Mammary epithelial cell (primary cell): Measurements from ENCODE around the gene KDELR1.

Experiments used
- CTCF ChIP-seq, 2 donors: IDR thresholded peaks in 1 of 2; conservative IDR thresholded peaks in 1 of 2; 2 replicates each; pipeline ENCODE4 v1.5.1; 2011 to 2012; ENCODE audit warnings: inconsistent platforms in 2 of 2, low read length in 2 of 2, mild to moderate bottlenecking in 2 of 2, control low read depth in 1 of 2, low read depth in 1 of 2; ENCODE audit not compliant: insufficient read depth in 1 of 2; ENCODE audit errors: extremely low read depth in 1 of 2
- EZH2 ChIP-seq: IDR thresholded peaks from 2 replicates; pipeline ENCODE4 v1.6.1; 2012; ENCODE audit warnings: low read length, inconsistent platforms, borderline replicate concordance

- TF ChIP-seq CTCF (conservative IDR thresholded peaks at IDR 0.05 in 1 of 2, IDR thresholded peaks at IDR 0.05 in 1 of 2; ENCODE audit: extremely low read depth in 1 of 2, insufficient read depth in 1 of 2, low read depth in 1 of 2, low read length in 2 of 2) (no peak), EZH2 (no peak)
These were observed 18.4 kb downstream of the KDELR1 start for GRCh38 chr19:48372904-48373303.
